ENCODE results near the gene EXOSC10.

Gene EXOSC10

GRCh38 chr1:11134251-11134897, 34.7 kb upstream of the EXOSC10 start (continued):
- TF ChIP-seq AEBP2 (tag by site-specific recombination; IDR thresholded peaks at IDR 0.05; ENCODE audit: borderline replicate concordance) (no peak), ZNF280D (tag by site-specific recombination; IDR thresholded peaks at IDR 0.05) (no peak), SP2 (tag by site-specific recombination; IDR thresholded peaks at IDR 0.05) (no peak), ZBTB17 (tag by site-specific recombination; IDR thresholded peaks at IDR 0.05) (0 out of 2 replicates have a peak, but pooled peaks have one; percentile 49), ZNF449 (tag by site-specific recombination; IDR thresholded peaks at IDR 0.05) (0 out of 2 replicates have a peak, but pooled peaks have one; percentile 18), OSR2 (tag by site-specific recombination; IDR thresholded peaks at IDR 0.05) (peak; percentile 94), ZNF747 (tag by site-specific recombination; IDR thresholded peaks at IDR 0.05) (no peak), ZNF629 (tag by site-specific recombination; IDR thresholded peaks at IDR 0.05) (0 out of 2 replicates have a peak, but pooled peaks have one; percentile 38), ZNF10 (tag by site-specific recombination; IDR thresholded peaks at IDR 0.05) (peak; percentile 43; the same call in 1 of the 2 replicates), ZXDB (tag by site-specific recombination; IDR thresholded peaks at IDR 0.05) (peak; percentile 37), ZSCAN4 (tag by site-specific recombination; IDR thresholded peaks at IDR 0.05) (0 out of 2 replicates have a peak, but pooled peaks have one; percentile 9)

- Histone ChIP-seq H3K36me3 (ENCODE audit: control insufficient read depth in 2 of 2, insufficient read depth in 1 of 2, low read length in 2 of 2) (peaks cover 17 to 91% of the 10 kb centered on the region in 2 experiments), H3K4me1 (ENCODE audit: control insufficient read depth, insufficient read depth, low read length) (peaks cover 4% of the 10 kb centered on the region; the same call in 1 of the 2 replicates), H3K27ac (ENCODE audit: extremely low read depth, low read depth, low read length) (no peak overlapping the region), H3K9me3 (ENCODE audit: control insufficient read depth, insufficient read depth, low read depth, low read length) (no peaks in the 10 kb centered on the region), H3K4me3 (ENCODE audit: low read depth, low read length) (no peak overlapping the region)
- ChIA-PET POLR2A (no interaction called here), CTCF (interaction anchor here (0.6 kb wide), 1 partner anchor 53 kb away, joined by 4 read pairs; no protein-coding TSS in a partner anchor)
- TF ChIP-seq KLF16 (tag by site-specific recombination; IDR thresholded peaks at IDR 0.05) (no peak), ZNF391 (tag by site-specific recombination; IDR thresholded peaks at IDR 0.05; ENCODE audit: borderline replicate concordance, low read depth) (no peak), ZNF670 (tag by site-specific recombination; IDR thresholded peaks at IDR 0.05; ENCODE audit: low read depth) (no peak), INSM2 (tag by site-specific recombination; IDR thresholded peaks at IDR 0.05) (no peak), ZNF26 (tag by site-specific recombination; IDR thresholded peaks at IDR 0.05) (no peak), ZFP3 (tag by site-specific recombination; IDR thresholded peaks at IDR 0.05; ENCODE audit: low read depth) (no peak), ZNF174 (tag by site-specific recombination; IDR thresholded peaks at IDR 0.05) (no peak), GLI2 (tag by site-specific recombination; IDR thresholded peaks at IDR 0.05; ENCODE audit: borderline replicate concordance, low read depth) (no peak), OVOL3 (tag by site-specific recombination; IDR thresholded peaks at IDR 0.05) (no peak), ZNF624 (tag by site-specific recombination; IDR thresholded peaks at IDR 0.05) (no peak), ZBTB26 (tag by site-specific recombination; optimal IDR thresholded peaks at IDR 0.05) (no peak), ZNF658 (tag by site-specific recombination; IDR thresholded peaks at IDR 0.05) (no peak)
Observed at GRCh38 chr1:11132563-11133293, 33.1 kb upstream of the EXOSC10 start.

Measured in HEK293 (cell line).